ENCODE results near the gene CADPS2.

CADPS2 gene

GRCh38 chr7:122572706-122573105, 313.6 kb downstream of the CADPS2 start:
- no peak for TF ChIP-seq RAD21 (IDR thresholded peaks at IDR 0.05; ENCODE audit: low read depth)
- no peak for TF ChIP-seq CREB1 (IDR thresholded peaks at IDR 0.05; ENCODE audit: low read depth)
- TF ChIP-seq TAF1 (IDR thresholded peaks at IDR 0.05; ENCODE audit: low read depth) = no peak
- TF ChIP-seq TCF12 (IDR thresholded peaks at IDR 0.05; ENCODE audit: low read depth) = no peak
- TF ChIP-seq EP300 (IDR thresholded peaks at IDR 0.05; ENCODE audit: borderline replicate concordance) = no peak
- TF ChIP-seq NFIC (IDR thresholded peaks at IDR 0.05) = no peak
- TF ChIP-seq REST (IDR thresholded peaks at IDR 0.05; ENCODE audit: low read depth) = no peak
- no peak for TF ChIP-seq FOXM1 (IDR thresholded peaks at IDR 0.05; ENCODE audit: borderline replicate concordance, low read depth)
- TF ChIP-seq TEAD4 (IDR thresholded peaks at IDR 0.05) = no peak
- TF ChIP-seq MAX (IDR thresholded peaks at IDR 0.05) = no peak
- no peak for TF ChIP-seq ZBTB7A (IDR thresholded peaks at IDR 0.05; ENCODE audit: low read depth)
- no peak for TF ChIP-seq CEBPB (IDR thresholded peaks at IDR 0.05)
- no peak for TF ChIP-seq EGR1 (IDR thresholded peaks at IDR 0.05)
- TF ChIP-seq, protein P1, sequence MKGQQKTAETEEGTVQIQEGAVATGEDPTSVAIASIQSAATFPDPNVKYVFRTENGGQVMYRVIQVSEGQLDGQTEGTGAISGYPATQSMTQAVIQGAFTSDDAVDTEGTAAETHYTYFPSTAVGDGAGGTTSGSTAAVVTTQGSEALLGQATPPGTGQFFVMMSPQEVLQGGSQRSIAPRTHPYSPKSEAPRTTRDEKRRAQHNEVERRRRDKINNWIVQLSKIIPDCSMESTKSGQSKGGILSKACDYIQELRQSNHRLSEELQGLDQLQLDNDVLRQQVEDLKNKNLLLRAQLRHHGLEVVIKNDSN (IDR thresholded peaks at IDR 0.05) = no peak
- no peak for TF ChIP-seq YY1 (IDR thresholded peaks at IDR 0.05; ENCODE audit: low read depth)

DNA sequence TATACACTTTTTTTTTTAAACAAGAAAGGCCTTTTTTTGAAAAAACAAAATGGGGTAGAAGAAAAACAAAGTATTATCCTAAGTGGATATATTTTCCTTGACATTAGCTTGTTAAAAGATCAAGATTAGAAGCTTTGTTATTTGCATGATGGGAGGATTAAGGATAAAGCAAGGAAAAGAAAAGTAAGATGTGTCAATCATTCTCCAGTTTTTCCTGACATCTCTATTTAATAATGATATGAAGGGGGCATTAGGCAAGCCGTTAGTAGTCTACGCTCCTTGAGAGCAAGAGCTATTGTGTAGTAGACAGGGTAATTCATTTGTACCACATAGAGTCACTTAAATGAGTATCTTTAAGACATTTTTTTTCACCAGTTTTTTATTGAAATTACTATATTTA, 324.9 kb downstream of the CADPS2 start:
- TF ChIP-seq EP300 (IDR thresholded peaks at IDR 0.05; ENCODE audit: borderline replicate concordance) (no peak), YY1 (IDR thresholded peaks at IDR 0.05; ENCODE audit: low read depth) (no peak), CEBPB (IDR thresholded peaks at IDR 0.05) (no peak)
- TF ChIP-seq, protein P1 (IDR thresholded peaks at IDR 0.05) = no peak

GRCh38 chr7:122556873-122557542, 329.3 kb downstream of the CADPS2 start:
- TF ChIP-seq ZBTB7A (IDR thresholded peaks at IDR 0.05; ENCODE audit: low read depth) = no peak
- TF ChIP-seq YY1 (IDR thresholded peaks at IDR 0.05; ENCODE audit: low read depth) = no peak
- no peak for TF ChIP-seq REST (IDR thresholded peaks at IDR 0.05; ENCODE audit: low read depth)
- TF ChIP-seq RAD21 (IDR thresholded peaks at IDR 0.05; ENCODE audit: low read depth) = no peak
- no peak for TF ChIP-seq FOXM1 (IDR thresholded peaks at IDR 0.05; ENCODE audit: borderline replicate concordance, low read depth)
- no peak for TF ChIP-seq TCF12 (IDR thresholded peaks at IDR 0.05; ENCODE audit: low read depth)
- no peak for TF ChIP-seq EGR1 (IDR thresholded peaks at IDR 0.05)
- no peak for TF ChIP-seq EP300 (IDR thresholded peaks at IDR 0.05; ENCODE audit: borderline replicate concordance)
- TF ChIP-seq, protein P1 (IDR thresholded peaks at IDR 0.05) = no peak
- no peak for TF ChIP-seq TEAD4 (IDR thresholded peaks at IDR 0.05)
- no peak for TF ChIP-seq MAX (IDR thresholded peaks at IDR 0.05)
- no peak for TF ChIP-seq TAF1 (IDR thresholded peaks at IDR 0.05; ENCODE audit: low read depth)
- no peak for TF ChIP-seq CEBPB (IDR thresholded peaks at IDR 0.05)
- no peak for TF ChIP-seq NFIC (IDR thresholded peaks at IDR 0.05)
- no peak for TF ChIP-seq CREB1 (IDR thresholded peaks at IDR 0.05; ENCODE audit: low read depth)

DNA sequence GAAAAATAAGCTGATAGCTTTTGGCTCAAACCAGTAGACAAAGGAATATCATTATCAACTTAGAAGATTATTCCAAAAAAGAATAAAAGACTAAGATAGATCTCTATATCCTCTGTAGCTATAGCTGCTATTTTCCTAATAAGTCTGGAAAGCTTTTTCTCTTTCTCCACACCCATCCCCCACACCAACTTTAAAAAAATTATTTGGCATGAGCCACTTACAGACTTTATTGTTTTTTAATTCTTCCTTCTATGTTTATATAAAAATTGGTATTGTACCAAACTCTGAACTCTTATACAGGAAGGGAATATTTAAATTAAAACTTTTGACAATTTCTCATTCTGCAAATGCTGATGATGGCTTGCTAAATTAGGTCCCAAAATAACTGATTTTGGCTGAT, 330.0 kb downstream of the CADPS2 start:
- no peak for TF ChIP-seq EGR1 (IDR thresholded peaks at IDR 0.05)
- no peak for TF ChIP-seq CREB1 (IDR thresholded peaks at IDR 0.05; ENCODE audit: low read depth)
- no peak for TF ChIP-seq RAD21 (IDR thresholded peaks at IDR 0.05; ENCODE audit: low read depth)
- TF ChIP-seq FOXM1 (IDR thresholded peaks at IDR 0.05; ENCODE audit: borderline replicate concordance, low read depth) = no peak
- TF ChIP-seq CEBPB (IDR thresholded peaks at IDR 0.05) = no peak
- TF ChIP-seq NFIC (IDR thresholded peaks at IDR 0.05) = no peak
- TF ChIP-seq TEAD4 (IDR thresholded peaks at IDR 0.05) = no peak
- TF ChIP-seq, protein P1 (IDR thresholded peaks at IDR 0.05) = no peak
- TF ChIP-seq YY1 (IDR thresholded peaks at IDR 0.05; ENCODE audit: low read depth) = no peak
- no peak for TF ChIP-seq REST (IDR thresholded peaks at IDR 0.05; ENCODE audit: low read depth)
- TF ChIP-seq EP300 (IDR thresholded peaks at IDR 0.05; ENCODE audit: borderline replicate concordance) = no peak
- no peak for TF ChIP-seq ZBTB7A (IDR thresholded peaks at IDR 0.05; ENCODE audit: low read depth)
- TF ChIP-seq TAF1 (IDR thresholded peaks at IDR 0.05; ENCODE audit: low read depth) = no peak
- no peak for TF ChIP-seq TCF12 (IDR thresholded peaks at IDR 0.05; ENCODE audit: low read depth)
